Measurements from ENCODE around the gene CDX2.

- TF ChIP-seq CTCF (conservative IDR thresholded peaks at IDR 0.05) (no peak), ZFX (IDR thresholded peaks at IDR 0.05) (no peak)
These were observed 4.3 kb downstream of the CDX2 start for GRCh38 chr13:27964741-27965323.
